Ovary (tissue), 3 donors: ENCODE measurements around the gene GRHPR.

ENCODE experiments used
- EP300 ChIP-seq: sonication (generic); formaldehyde crosslinking; IDR thresholded peaks from one replicate; pipeline ENCODE4 v1.6.1; 2017; ENCODE audit warnings: antibody characterized with exemption
- POLR2A ChIP-seq: fragments of 450-650 bp; IDR thresholded peaks from one replicate; pipeline ENCODE4 v1.6.1; 2017; ENCODE audit warnings: antibody characterized with exemption, mild to moderate bottlenecking, moderate library complexity
- TF ChIP-seq, protein P1 (sequence below), 3 donors: fragments of 450-650 bp in 2 of 3; fragments of 200-600 bp in 1 of 3; IDR thresholded peaks; one replicate each; pipeline versions ENCODE4 v1.5.1 to v1.8.0; 2016 to 2022; ENCODE audit warnings: antibody characterized with exemption in 3 of 3, mild to moderate bottlenecking in 1 of 3
- donor health status: DM: no; HTN: no; CAD: no.

DNA sequence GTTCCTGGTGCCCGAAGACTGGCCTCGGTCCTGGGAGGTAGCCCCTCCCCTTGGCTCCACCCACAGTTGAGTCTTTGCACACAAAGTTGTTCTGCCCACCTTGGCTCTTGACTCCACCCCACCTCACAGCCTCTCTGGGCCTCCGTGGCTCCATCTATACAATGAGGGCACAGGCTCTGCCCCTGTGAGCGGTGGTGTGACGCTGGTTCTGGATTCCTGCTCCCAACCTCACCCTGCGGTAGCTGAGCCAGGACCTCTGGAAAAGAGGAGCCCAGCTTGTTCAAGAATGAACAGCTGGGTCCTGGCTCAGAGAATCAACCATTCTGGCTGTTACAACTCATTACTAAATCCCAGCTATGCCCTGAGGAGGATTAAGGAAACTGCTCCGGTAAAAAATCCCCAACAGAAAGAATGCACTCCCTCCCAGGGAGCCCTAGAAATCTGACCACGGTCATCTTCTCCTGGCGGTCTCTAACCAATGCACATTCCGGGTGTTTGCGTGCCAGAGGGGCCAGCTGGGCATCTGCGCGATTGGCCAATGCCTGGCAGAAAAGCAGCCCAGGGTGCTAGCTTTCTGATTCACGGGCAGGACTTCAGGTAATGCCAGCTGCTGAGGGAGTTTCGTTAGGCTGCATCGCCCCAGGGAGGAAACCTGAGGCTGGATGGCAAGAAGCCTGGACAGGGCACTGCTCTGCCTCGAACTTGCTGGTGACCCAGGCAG, 9.9 kb upstream of the GRHPR start:
- TF ChIP-seq POLR2A = no peak
- TF ChIP-seq, protein P1, sequence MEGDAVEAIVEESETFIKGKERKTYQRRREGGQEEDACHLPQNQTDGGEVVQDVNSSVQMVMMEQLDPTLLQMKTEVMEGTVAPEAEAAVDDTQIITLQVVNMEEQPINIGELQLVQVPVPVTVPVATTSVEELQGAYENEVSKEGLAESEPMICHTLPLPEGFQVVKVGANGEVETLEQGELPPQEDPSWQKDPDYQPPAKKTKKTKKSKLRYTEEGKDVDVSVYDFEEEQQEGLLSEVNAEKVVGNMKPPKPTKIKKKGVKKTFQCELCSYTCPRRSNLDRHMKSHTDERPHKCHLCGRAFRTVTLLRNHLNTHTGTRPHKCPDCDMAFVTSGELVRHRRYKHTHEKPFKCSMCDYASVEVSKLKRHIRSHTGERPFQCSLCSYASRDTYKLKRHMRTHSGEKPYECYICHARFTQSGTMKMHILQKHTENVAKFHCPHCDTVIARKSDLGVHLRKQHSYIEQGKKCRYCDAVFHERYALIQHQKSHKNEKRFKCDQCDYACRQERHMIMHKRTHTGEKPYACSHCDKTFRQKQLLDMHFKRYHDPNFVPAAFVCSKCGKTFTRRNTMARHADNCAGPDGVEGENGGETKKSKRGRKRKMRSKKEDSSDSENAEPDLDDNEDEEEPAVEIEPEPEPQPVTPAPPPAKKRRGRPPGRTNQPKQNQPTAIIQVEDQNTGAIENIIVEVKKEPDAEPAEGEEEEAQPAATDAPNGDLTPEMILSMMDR (IDR thresholded peaks at IDR 0.05) = no peak
- TF ChIP-seq EP300 = no peak
